GM12878 (cell line): Measurements from ENCODE around the gene TSPAN12. TPM values are rescaled to one million over a fixed set of nuclear protein-coding genes. Genes with fewer than 3 reads are reported as not detected.

Experiments
- ATF2 ChIP-seq: IDR thresholded peaks from 2 replicates; pipeline ENCODE4 v1.6.1; 2012; ENCODE audit warnings: low read length, inconsistent platforms
- BHLHE40 ChIP-seq, 2 experiments: fragments of 450-650 bp in 1 of 2; IDR thresholded peaks; 2 replicates each; pipeline ENCODE4 v1.6.1; 2011 to 2017; ENCODE audit warnings: low read depth in 2 of 2, borderline replicate concordance in 1 of 2, improper control_type of control experiment in 1 of 2, low read length in 1 of 2, mild to moderate bottlenecking in 1 of 2
- EP300 ChIP-seq, 2 experiments: fragments of 150-350 bp in 1 of 2; IDR thresholded peaks; 2 replicates each; pipeline ENCODE4 v1.6.1; 2011 to 2012; ENCODE audit warnings: low read depth in 2 of 2, low read length in 2 of 2, borderline replicate concordance in 1 of 2, improper control_type of control experiment in 1 of 2, inconsistent platforms in 1 of 2; ENCODE audit not compliant: control insufficient read depth in 1 of 2
- IKZF2 ChIP-seq, 2 experiments: fragments of 450-650 bp; IDR thresholded peaks; 2 replicates each; pipeline ENCODE4 v1.6.1; 2017; ENCODE audit warnings: mild to moderate bottlenecking in 2 of 2, moderate library complexity in 2 of 2
- MEF2A ChIP-seq: IDR thresholded peaks from 2 replicates; pipeline ENCODE4 v1.6.1; 2011; ENCODE audit warnings: low read depth, mild to moderate bottlenecking, low read length, moderate library complexity; ENCODE audit not compliant: insufficient read depth
- MEF2B ChIP-seq: fragments of 450-650 bp; IDR thresholded peaks from 2 replicates; pipeline ENCODE4 v1.6.1; 2018; ENCODE audit warnings: mild to moderate bottlenecking, moderate library complexity; ENCODE audit not compliant: partially characterized antibody, poor library complexity, severe bottlenecking
- MTA2 ChIP-seq: fragments of 450-650 bp; IDR thresholded peaks from 2 replicates; pipeline ENCODE4 v1.6.1; 2016; ENCODE audit warnings: low read depth, mild to moderate bottlenecking, moderate library complexity
- MXI1 ChIP-seq: fragments of 150-350 bp; IDR thresholded peaks from 2 replicates; pipeline ENCODE4 v1.6.1; 2011; ENCODE audit warnings: low read depth, mild to moderate bottlenecking, inconsistent platforms, low read length, improper control_type of control experiment
- PAX8 ChIP-seq: fragments of 450-650 bp; IDR thresholded peaks from 2 replicates; pipeline ENCODE4 v1.6.1; 2017; ENCODE audit warnings: mild to moderate bottlenecking, moderate library complexity
- SIX5 ChIP-seq: IDR thresholded peaks from 2 replicates; pipeline ENCODE4 v1.6.1; 2011; ENCODE audit warnings: mild to moderate bottlenecking, low read depth, low read length, moderate library complexity; ENCODE audit not compliant: severe bottlenecking
- TCF12 ChIP-seq: IDR thresholded peaks from 2 replicates; pipeline ENCODE4 v1.6.1; 2011; ENCODE audit warnings: low read depth, mild to moderate bottlenecking, low read length
- USF1 ChIP-seq: IDR thresholded peaks from 2 replicates; pipeline ENCODE4 v1.6.1; 2011; ENCODE audit warnings: borderline replicate concordance, low read depth, mild to moderate bottlenecking, moderate library complexity, mixed read lengths, low read length; ENCODE audit not compliant: insufficient read depth; ENCODE audit errors: extremely low read length
- ZBTB11 ChIP-seq: fragments of 450-650 bp; formaldehyde crosslinking; IDR thresholded peaks from 2 replicates; pipeline ENCODE4 v1.5.0; 2022; ENCODE audit warnings: mild to moderate bottlenecking, missing genetic modification characterization
- ZBTB33 ChIP-seq: fragments of 450-650 bp; IDR thresholded peaks from 2 replicates; pipeline ENCODE4 v1.6.1; 2017; ENCODE audit warnings: mild to moderate bottlenecking
- ZNF24 ChIP-seq: fragments of 450-650 bp; IDR thresholded peaks from 2 replicates; pipeline ENCODE4 v1.6.1; 2017; ENCODE audit warnings: antibody characterized with exemption, mild to moderate bottlenecking
- ZNF592 ChIP-seq: fragments of 450-650 bp; IDR thresholded peaks from 2 replicates; pipeline ENCODE4 v1.6.1; 2017; ENCODE audit warnings: mild to moderate bottlenecking, moderate library complexity
- ZNF622 ChIP-seq: fragments of 450-650 bp; IDR thresholded peaks from 2 replicates; pipeline ENCODE4 v1.6.1; 2017; ENCODE audit warnings: mild to moderate bottlenecking, inconsistent platforms
- polyA plus RNA-seq, 11 experiments: library from polyadenylated mRNA; depleted of rRNA in 4 of 11; unstranded in 6 of 11; stranded (reverse) in 5 of 11; fragments of >200 nt; fragmentation: Nextera tagmentation in 4 of 11; fragmentation: Illumina TruSeq in 1 of 11; extraction: Ambion mirVana in 4 of 11; extraction: Trizol in 1 of 11; gene quantifications; 1 replicate in 1 of 11; 2 replicates in 10 of 11; pipeline versions ENCODE4 v1.2.1 to v1.2.3, GENCODE V29; 2011 to 2016; ENCODE audit warnings: inconsistent platforms in 2 of 11, missing spikeins in 2 of 11, low read depth in 1 of 11
- total RNA-seq, 4 experiments: library from RNA; depleted of rRNA in 3 of 4; stranded (reverse); fragments of >200 nt in 3 of 4; fragmentation: Illumina TruSeq in 1 of 4; extraction: Trizol in 1 of 4; gene quantifications; 2 replicates each; pipeline versions ENCODE4 v1.2.1 to v1.2.3, GENCODE V29; 2013 to 2021

The TSPAN12 gene
- total and polyA plus RNA-seq, 10 of the 15 experiments (the other 5 are each of a cell fraction or from before 2014, with no cell fraction given): 0.67 to 110 (median 1.3) TPM

- TF ChIP-seq ZBTB11 (CRISPR knock-in tag): no peak
- peak; percentile 91 to 96 for TF ChIP-seq IKZF2 (IDR thresholded peaks at IDR 0.05)
- 0 out of 2 replicates have a peak, but pooled peaks have one; percentile 43 for TF ChIP-seq ZNF24
- peak; percentile 55 to 56; a peak in 3 of 4 replicates for TF ChIP-seq EP300 (IDR thresholded peaks at IDR 0.05; ENCODE audit: borderline replicate concordance in 1 of 2, control insufficient read depth in 1 of 2, low read depth in 2 of 2, low read length in 2 of 2)
- TF ChIP-seq MEF2A: peak; percentile 84
- no peak for TF ChIP-seq SIX5
- TF ChIP-seq TCF12: no peak
- no peak for TF ChIP-seq ZBTB33
- TF ChIP-seq ZNF622: no peak
- TF ChIP-seq ATF2: peak; percentile 22; the same call in 1 of the 2 replicates
- TF ChIP-seq BHLHE40 (IDR thresholded peaks at IDR 0.05; ENCODE audit: borderline replicate concordance in 1 of 2, low read depth in 2 of 2, low read length in 1 of 2): peak in 1 of 2 experiments; percentile 11; a peak in 1 of 4 replicates
- no peak for TF ChIP-seq PAX8
- TF ChIP-seq MEF2B: peak; percentile 98
- no peak for TF ChIP-seq USF1
- TF ChIP-seq MTA2: peak; percentile 94
- 0 out of 2 replicates have a peak, but pooled peaks have one; percentile 6 for TF ChIP-seq ZNF592
- TF ChIP-seq MXI1: no peak
Measured at GRCh38 chr7:120838281-120838682, 19.7 kb downstream of the TSPAN12 start (continued).
